NCI-H1436 treated with DMSO at 0.1 percent for 48 hours (cell line): ENCODE results near the gene SMIM17.
"Not testable (repeated sequence)": the region's sequence is repeated elsewhere in the genome, so short reads cannot be mapped to it uniquely, and the experiment has no call there.

Experiments
- DNase-seq: peaks from one replicate; lab custom pipeline; 2025; lab: John Stamatoyannopoulos, UW

Gene SMIM17

DNA sequence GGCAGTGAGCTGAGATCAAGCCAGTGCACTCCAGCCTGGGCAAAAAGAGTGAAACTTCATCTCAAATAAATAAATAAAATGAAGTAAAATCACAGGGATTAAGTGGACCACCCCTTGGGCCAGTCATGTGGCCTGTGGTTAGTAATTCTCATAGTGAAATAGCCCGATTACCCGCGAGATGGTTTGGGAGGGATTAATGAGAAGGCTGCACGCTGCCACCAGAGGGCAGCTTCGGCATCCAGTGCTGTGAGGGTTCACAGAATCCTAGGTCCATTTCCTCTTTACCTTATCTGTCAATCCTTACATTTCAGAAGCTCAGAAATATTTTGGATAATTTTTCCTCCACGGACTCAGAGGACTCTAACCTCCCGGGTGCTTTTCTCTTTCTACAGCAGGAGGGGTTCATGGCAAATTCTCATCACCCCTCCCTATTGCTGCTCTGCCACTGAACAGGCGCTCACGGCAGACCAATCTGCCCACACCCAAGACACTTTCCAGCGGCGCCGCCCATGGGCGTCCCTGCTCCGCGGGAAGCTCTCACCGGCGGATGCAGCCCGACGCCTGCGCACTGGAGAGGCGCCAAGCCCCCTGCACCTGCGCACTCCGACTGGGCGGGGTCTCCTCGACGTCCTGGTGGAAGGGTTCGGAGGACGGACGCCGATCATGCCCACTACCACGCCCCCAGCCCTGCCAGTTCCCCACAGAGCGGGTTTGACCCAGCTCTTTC, 17.6 kb downstream of the SMIM17 start:
- no peak for DNase-seq

DNA sequence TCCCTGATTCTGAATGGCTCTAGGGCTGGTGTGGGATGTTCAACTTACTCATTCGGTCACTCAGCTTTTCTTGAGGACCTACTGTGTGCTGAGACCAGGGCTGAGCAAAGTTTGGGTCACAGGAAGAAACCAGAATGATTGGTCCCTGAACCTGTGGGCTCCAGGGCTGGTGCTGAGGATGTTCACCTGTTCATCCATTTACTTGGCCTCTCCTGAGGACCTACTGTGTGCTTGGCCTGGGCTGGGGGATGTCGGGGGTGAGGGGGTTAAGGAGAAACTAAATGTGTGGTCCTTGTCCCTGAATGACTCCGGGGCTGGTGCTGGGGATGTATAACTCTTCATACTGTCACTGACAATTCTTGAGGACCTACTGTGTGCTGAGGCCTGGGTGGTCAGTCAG, 18.3 kb downstream of the SMIM17 start:
- no peak for DNase-seq

- no peak for DNase-seq
These were observed 21.1 kb downstream of the SMIM17 start for GRCh38 chr19:56663931-56664500.

DNA sequence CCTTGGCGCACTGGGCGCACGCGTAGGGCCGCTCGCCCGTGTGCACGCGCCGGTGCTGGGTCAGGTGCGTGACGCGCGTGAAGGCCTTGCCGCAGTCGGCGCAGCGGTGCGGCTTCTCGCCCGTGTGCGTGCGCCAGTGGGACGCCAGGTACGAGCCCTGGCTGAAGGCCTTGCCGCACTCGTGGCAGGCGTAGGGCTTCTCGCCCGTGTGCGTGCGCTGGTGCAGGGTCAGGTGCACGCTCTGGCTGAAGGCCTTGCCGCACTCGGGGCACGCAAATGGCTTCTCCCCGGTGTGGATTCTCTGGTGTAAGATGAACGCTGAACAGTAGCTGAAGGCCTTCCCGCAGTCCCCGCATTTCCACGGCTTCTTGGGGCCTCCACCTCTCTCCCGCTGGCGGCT, 21.6 kb downstream of the SMIM17 start:
- no peak for DNase-seq

- DNase-seq = no peak
These were observed 24.4 kb downstream of the SMIM17 start for GRCh38 chr19:56667311-56667870.

- DNase-seq = no peak
These were observed 25.7 kb downstream of the SMIM17 start for GRCh38 chr19:56668676-56669075.

DNA sequence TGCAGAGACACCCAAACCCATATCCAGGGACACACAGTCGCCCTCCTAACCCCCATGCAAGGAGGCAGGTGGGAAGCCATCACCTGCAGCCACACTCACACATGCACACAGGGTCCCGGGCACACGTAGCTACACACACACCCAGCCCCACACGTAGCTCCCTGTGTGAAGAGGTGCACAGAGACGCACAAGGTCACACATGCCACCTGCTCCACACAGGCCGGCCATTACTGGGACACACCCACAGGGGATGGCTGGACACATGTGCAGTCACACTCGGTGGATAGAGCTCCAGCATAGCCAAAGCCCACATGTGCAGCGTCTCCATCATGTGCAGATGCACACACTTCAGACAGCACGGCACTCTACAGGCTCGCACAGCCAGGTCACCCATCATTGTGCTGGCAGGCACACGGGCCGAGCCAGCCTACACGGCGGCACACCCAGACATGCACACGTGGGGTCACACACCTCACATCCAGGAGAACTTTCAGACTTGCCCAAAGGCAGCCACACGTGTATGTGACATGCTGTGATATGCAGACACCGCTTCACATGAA, 27.5 kb downstream of the SMIM17 start:
- DNase-seq = no peak

GRCh38 chr19:56670961-56671612, 28.1 kb downstream of the SMIM17 start:
- DNase-seq = no peak

GRCh38 chr19:56671613-56671994, 28.6 kb downstream of the SMIM17 start, which contains the start of gene ZNF835:
TSS of gene ZNF835 (minus strand) at chr19:56671757. CDS start at chr19:56665198, 6,559 bp downstream.
- no peak for DNase-seq

GRCh38 chr19:56672610-56673009, 29.7 kb downstream of the SMIM17 start:
- DNase-seq = not testable (repeated sequence)

- no peak for DNase-seq
These were observed 35.2 kb downstream of the SMIM17 start for GRCh38 chr19:56678205-56678604.

DNA sequence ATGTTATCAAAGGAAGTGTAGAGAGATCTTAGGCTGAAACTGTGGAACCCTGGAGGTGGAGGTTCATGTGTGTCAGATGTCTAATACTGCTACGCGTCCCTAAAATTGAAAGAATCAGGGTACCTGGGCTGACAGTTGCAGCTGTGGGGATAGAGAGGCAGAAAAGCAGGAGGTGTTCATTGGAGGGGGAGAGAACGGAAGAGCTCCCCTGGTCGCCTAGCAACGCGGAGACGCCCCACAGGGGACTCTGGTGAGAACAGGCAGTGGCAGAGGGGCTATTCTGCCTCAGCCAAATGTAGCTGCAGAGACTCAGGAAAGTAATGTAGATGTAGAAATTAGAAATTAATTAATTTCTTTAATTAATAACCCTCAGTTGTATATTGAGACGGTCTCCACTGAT, 38.7 kb downstream of the SMIM17 start:
- no peak for DNase-seq

- DNase-seq = no peak
These were observed 40.2 kb downstream of the SMIM17 start for GRCh38 chr19:56683116-56683515.

DNA sequence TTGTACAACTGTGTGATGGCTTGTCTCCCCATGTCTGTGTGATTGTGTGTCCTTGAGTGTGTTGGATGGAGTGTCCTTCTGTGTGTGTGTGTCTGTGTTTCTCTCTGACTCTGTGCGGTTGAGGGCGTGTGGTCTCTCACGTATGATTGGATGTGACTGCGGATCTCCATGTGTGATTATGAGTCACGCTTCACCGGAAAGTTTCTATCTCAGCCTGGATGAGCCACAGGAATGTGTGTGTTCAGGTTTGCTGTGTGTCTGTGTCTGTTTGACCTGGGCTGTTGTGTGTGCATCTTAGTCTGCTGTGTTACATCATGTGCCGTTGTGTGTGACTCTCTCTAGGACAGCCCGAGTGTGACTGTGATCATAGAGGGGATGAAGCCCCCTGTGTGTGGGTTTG, 44.1 kb downstream of the SMIM17 start:
- no peak for DNase-seq

GRCh38 chr19:56689198-56689597, 46.2 kb downstream of the SMIM17 start:
- DNase-seq = no peak

- no peak for DNase-seq
These were observed 47.7 kb downstream of the SMIM17 start for GRCh38 chr19:56690670-56691069.

- DNase-seq = no peak
These were observed 49.4 kb downstream of the SMIM17 start for GRCh38 chr19:56692206-56692895.

- no peak for DNase-seq
These were observed 56.6 kb downstream of the SMIM17 start for GRCh38 chr19:56699552-56699951.

GRCh38 chr19:56701895-56702294, 58.9 kb downstream of the SMIM17 start:
- no peak for DNase-seq

DNA sequence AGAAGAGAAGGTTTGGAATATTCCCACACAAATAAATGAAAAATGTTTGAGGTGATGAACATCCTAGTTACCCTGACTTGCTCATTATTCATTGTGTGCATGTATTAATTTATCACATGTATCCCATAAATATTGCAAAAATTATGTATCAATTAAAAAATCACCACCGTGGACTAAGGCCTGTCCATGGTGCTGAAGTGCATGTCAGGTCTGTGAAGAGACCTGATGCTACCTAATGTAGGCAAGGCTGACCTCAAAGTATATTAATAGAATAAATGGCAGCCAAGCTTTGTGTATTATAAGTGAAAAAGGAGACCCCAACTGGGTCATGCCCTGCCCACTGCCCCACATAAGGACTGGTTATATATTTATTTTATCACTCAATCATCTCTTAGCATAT, 63.0 kb downstream of the SMIM17 start:
- DNase-seq = no peak
